ENCODE results near the gene USP32.
A peak's percentile ranks its signal among the peaks of the same experiment; 100 is the strongest.

Gene USP32

GRCh38 chr17:60300949-60301348 is 91.0 kb downstream of the USP32 start:
- DNase-seq (ENCODE audit: low read depth): no peak

- DNase-seq (ENCODE audit: low read depth): no peak
These were observed 91.9 kb downstream of the USP32 start for GRCh38 chr17:60300011-60300410.

GRCh38 chr17:60297760-60298401 is 94.1 kb downstream of the USP32 start:
- no peak for DNase-seq (ENCODE audit: low read depth)

GRCh38 chr17:60296177-60296576 is 95.8 kb downstream of the USP32 start:
- DNase-seq (ENCODE audit: low read depth): no peak

- no peak for DNase-seq (ENCODE audit: low read depth)
These were observed 98.2 kb downstream of the USP32 start for GRCh38 chr17:60293580-60294335.

- DNase-seq (ENCODE audit: low read depth): no peak
These were observed 99.2 kb downstream of the USP32 start for GRCh38 chr17:60292697-60293096.

GRCh38 chr17:60284709-60285108 is 107.2 kb downstream of the USP32 start:
- no peak for DNase-seq (ENCODE audit: low read depth)

GRCh38 chr17:60283816-60284215 is 108.1 kb downstream of the USP32 start:
- no peak for DNase-seq (ENCODE audit: low read depth)

GRCh38 chr17:60280673-60281072 is 111.3 kb downstream of the USP32 start:
- no peak for DNase-seq (ENCODE audit: low read depth)

- no peak for DNase-seq (ENCODE audit: low read depth)
These were observed 113.7 kb downstream of the USP32 start for GRCh38 chr17:60278237-60278636.

GRCh38 chr17:60277258-60277657 is 114.7 kb downstream of the USP32 start:
- no peak for DNase-seq (ENCODE audit: low read depth)

GRCh38 chr17:60269417-60269816 is 122.5 kb downstream of the USP32 start:
- no peak for DNase-seq (ENCODE audit: low read depth)

GRCh38 chr17:60260540-60260939 is 131.4 kb downstream of the USP32 start:
- no peak for DNase-seq (ENCODE audit: low read depth)

- DNase-seq (ENCODE audit: low read depth): no peak
These were observed 133.6 kb downstream of the USP32 start for GRCh38 chr17:60258313-60258712.

- DNase-seq (ENCODE audit: low read depth): peak; percentile 43
These were observed 135.8 kb downstream of the USP32 start for GRCh38 chr17:60256174-60256573.

- DNase-seq (ENCODE audit: low read depth): peak; percentile 27
These were observed 138.9 kb downstream of the USP32 start for GRCh38 chr17:60253048-60253447.

GRCh38 chr17:60252459-60252858 is 139.5 kb downstream of the USP32 start:
- DNase-seq (ENCODE audit: low read depth): no peak

- no peak for DNase-seq (ENCODE audit: low read depth)
These were observed 142.6 kb downstream of the USP32 start for GRCh38 chr17:60249290-60249826.

- no peak for DNase-seq (ENCODE audit: low read depth)
These were observed 143.2 kb downstream of the USP32 start for GRCh38 chr17:60248618-60249289.

- DNase-seq (ENCODE audit: low read depth): no peak
These were observed 144.0 kb downstream of the USP32 start for GRCh38 chr17:60247836-60248461.

GRCh38 chr17:60244656-60245055 is 147.3 kb downstream of the USP32 start:
- DNase-seq (ENCODE audit: low read depth): no peak

GRCh38 chr17:60240290-60240689 is 151.6 kb downstream of the USP32 start:
- DNase-seq (ENCODE audit: low read depth): no peak

All from ELR (cell line).